ENCODE measurements around the gene RTRAF.

- TF ChIP-seq MXI1 (IDR thresholded peaks at IDR 0.05; ENCODE audit: low read depth, low read length) (no peak), TAF1 (IDR thresholded peaks at IDR 0.05; ENCODE audit: borderline replicate concordance, low read depth, low read length) (no peak), CTCF (IDR thresholded peaks at IDR 0.05) (no peak)
Measured at GRCh38 chr14:51999084-51999483, 9.7 kb downstream of the RTRAF start.

All from SK-N-SH (cell line).